Mononuclear cell (primary cell): Measurements from ENCODE around the gene ZNF808. TPM values are rescaled to one million over a fixed set of nuclear protein-coding genes. Genes with fewer than 3 reads are reported as not detected.
"Not testable (repeated sequence)": the region's sequence is repeated elsewhere in the genome, so short reads cannot be mapped to it uniquely, and the experiment has no call there.

Experiments used
- H3K27me3 ChIP-seq: 2 replicates; pipeline ENCODE4 v1.6.0; 2011; ENCODE audit warnings: low read length, control low read depth; ENCODE audit not compliant: insufficient read depth
- H3K4me1 ChIP-seq: 2 replicates; pipeline ENCODE4 v1.5.1; 2011; ENCODE audit warnings: mild to moderate bottlenecking, low read length, control low read depth; ENCODE audit not compliant: insufficient read depth
- H3K4me3 ChIP-seq: 2 replicates; pipeline ENCODE4 v1.5.1; 2011; ENCODE audit warnings: mild to moderate bottlenecking, low read length, moderate library complexity
- H3K9me3 ChIP-seq: 2 replicates; pipeline ENCODE4 v1.5.1; 2011; ENCODE audit warnings: low read depth, mild to moderate bottlenecking, control low read depth, low read length
- total RNA-seq: library from RNA; depleted of rRNA; stranded (reverse); fragments of >200 nt; gene quantifications from one replicate; pipeline ENCODE4 v1.2.3, GENCODE V29; 2012

ZNF808 gene
- 28.4 TPM for total RNA-seq

- Histone ChIP-seq H3K4me3 (peak within 1 kb of the TSS; percentile 91), H3K4me1 (peaks cover 22% of the 10 kb centered on the region), H3K9me3 (no peaks in the 10 kb centered on the region), H3K27me3 (no peaks in the 10 kb centered on the region)
Measured at GRCh38 chr19:52527134-52527955, at the start of gene ZNF808. Gene ZNF808 (plus strand): TSS chr19:52527668. CDS start chr19:52543285, 15,617 bp downstream.

GRCh38 chr19:52484111-52484743, 43.2 kb upstream of the ZNF808 start:
- not testable (repeated sequence) for H3K4me3 ChIP-seq, H3K27me3 ChIP-seq, H3K4me1 ChIP-seq, H3K9me3 ChIP-seq

GRCh38 chr19:52485064-52485463, 42.4 kb upstream of the ZNF808 start:
- not testable (repeated sequence) for H3K27me3 ChIP-seq, H3K4me3 ChIP-seq, H3K9me3 ChIP-seq, H3K4me1 ChIP-seq

- not testable (repeated sequence) for H3K4me1 ChIP-seq, H3K4me3 ChIP-seq, H3K27me3 ChIP-seq, H3K9me3 ChIP-seq
Measured at GRCh38 chr19:52485561-52486240, 41.8 kb upstream of the ZNF808 start.

GRCh38 chr19:52492201-52492993, 35.1 kb upstream of the ZNF808 start:
- H3K4me3 ChIP-seq, result no peak overlapping the region

GRCh38 chr19:52492994-52493470, 34.4 kb upstream of the ZNF808 start:
- Histone ChIP-seq H3K27me3 (no peaks in the 10 kb centered on the region), H3K4me3 (no peak overlapping the region), H3K9me3 (peaks cover 9% of the 10 kb centered on the region), H3K4me1 (no peaks in the 10 kb centered on the region)

More at GRCh38 chr19:52492201-52492993, 35.1 kb upstream of the ZNF808 start:
- Histone ChIP-seq H3K4me1 (no peaks in the 10 kb centered on the region), H3K27me3 (no peaks in the 10 kb centered on the region), H3K9me3 (peaks cover 9% of the 10 kb centered on the region)

- peaks cover 9% of the 10 kb centered on the region for H3K9me3 ChIP-seq
- H3K4me3 ChIP-seq, result no peak overlapping the region
- no peaks in the 10 kb centered on the region for H3K4me1 ChIP-seq
- H3K27me3 ChIP-seq, result no peaks in the 10 kb centered on the region
Measured at GRCh38 chr19:52494518-52494917, 33.0 kb upstream of the ZNF808 start.

GRCh38 chr19:52498571-52498970, 28.9 kb upstream of the ZNF808 start:
- no peaks in the 10 kb centered on the region for H3K9me3 ChIP-seq

GRCh38 chr19:52500474-52500873, 27.0 kb upstream of the ZNF808 start:
- H3K27me3 ChIP-seq, H3K4me3 ChIP-seq, H3K4me1 ChIP-seq, H3K9me3 ChIP-seq: not testable (repeated sequence)

More at GRCh38 chr19:52498571-52498970, 28.9 kb upstream of the ZNF808 start:
- no peaks in the 10 kb centered on the region for H3K27me3 ChIP-seq
- no peaks in the 10 kb centered on the region for H3K4me1 ChIP-seq
- H3K4me3 ChIP-seq, result no peak overlapping the region

GRCh38 chr19:52500991-52501390, 26.5 kb upstream of the ZNF808 start:
- not testable (repeated sequence) for H3K4me1 ChIP-seq, H3K9me3 ChIP-seq

GRCh38 chr19:52507266-52507665, 20.2 kb upstream of the ZNF808 start:
- Histone ChIP-seq H3K9me3 (peaks cover 13% of the 10 kb centered on the region), H3K4me3 (no peak overlapping the region), H3K27me3 (no peaks in the 10 kb centered on the region), H3K4me1 (no peaks in the 10 kb centered on the region)

More at GRCh38 chr19:52500991-52501390, 26.5 kb upstream of the ZNF808 start:
- H3K4me3 ChIP-seq, H3K27me3 ChIP-seq: not testable (repeated sequence)

GRCh38 chr19:52516191-52516590, 11.3 kb upstream of the ZNF808 start:
- H3K4me3 ChIP-seq, result no peak overlapping the region
- H3K9me3 ChIP-seq, result peaks cover 14% of the 10 kb centered on the region
- H3K27me3 ChIP-seq, result no peaks in the 10 kb centered on the region
- H3K4me1 ChIP-seq, result no peaks in the 10 kb centered on the region

GRCh38 chr19:52518646-52519045, 8.8 kb upstream of the ZNF808 start:
- Histone ChIP-seq H3K27me3 (no peaks in the 10 kb centered on the region), H3K9me3 (no peaks in the 10 kb centered on the region), H3K4me1 (no peaks in the 10 kb centered on the region), H3K4me3 (no peak overlapping the region)

- H3K4me3 ChIP-seq, H3K9me3 ChIP-seq, H3K4me1 ChIP-seq, H3K27me3 ChIP-seq: not testable (repeated sequence)
Measured at GRCh38 chr19:52519175-52519574, 8.3 kb upstream of the ZNF808 start.
